Keratinocyte (primary cell): ENCODE data around the gene PYCR2.

Experiments used
- CTCF ChIP-seq, 3 experiments: IDR thresholded peaks in 1 of 3; conservative IDR thresholded peaks in 1 of 3; optimal IDR thresholded peaks in 1 of 3; 2 replicates in 2 of 3; 3 replicates in 1 of 3; pipeline versions ENCODE3 to v1.5.1; 2011; ENCODE audit warnings: low read length in 3 of 3, mild to moderate bottlenecking in 3 of 3, moderate library complexity in 2 of 3, control low read depth in 1 of 3, inconsistent platforms in 1 of 3; ENCODE audit not compliant: insufficient read depth in 2 of 3; ENCODE audit errors: extremely low read depth in 1 of 3
- EZH2 ChIP-seq: IDR thresholded peaks from one replicate; pipeline ENCODE4 v1.6.1; 2012; ENCODE audit warnings: inconsistent platforms, mild to moderate bottlenecking, low read length, moderate library complexity

- no peak for TF ChIP-seq EZH2
- TF ChIP-seq CTCF (optimal IDR thresholded peaks at IDR 0.05 in 1 of 3, IDR thresholded peaks at IDR 0.05 in 1 of 3, conservative IDR thresholded peaks at IDR 0.05 in 1 of 3; ENCODE audit: extremely low read depth in 1 of 3, insufficient read depth in 2 of 3, low read length in 3 of 3), result no peak
Measured at GRCh38 chr1:225885336-225885735, 38.7 kb downstream of the PYCR2 start.
